HG03520 (cell line): Measurements from ENCODE around the gene ZMYND8.
"Not testable (repeated sequence)": the region's sequence is repeated elsewhere in the genome, so short reads cannot be mapped to it uniquely, and the experiment has no call there.

Experiments used
- ATAC-seq: cut with Tn5 transposase; IDR thresholded peaks from one replicate; pipeline ENCODE4 v1.9.1; 2021; ENCODE audit warnings: mild to moderate bottlenecking, moderate library complexity; ENCODE audit not compliant: unreplicated experiment

ZMYND8 gene

DNA sequence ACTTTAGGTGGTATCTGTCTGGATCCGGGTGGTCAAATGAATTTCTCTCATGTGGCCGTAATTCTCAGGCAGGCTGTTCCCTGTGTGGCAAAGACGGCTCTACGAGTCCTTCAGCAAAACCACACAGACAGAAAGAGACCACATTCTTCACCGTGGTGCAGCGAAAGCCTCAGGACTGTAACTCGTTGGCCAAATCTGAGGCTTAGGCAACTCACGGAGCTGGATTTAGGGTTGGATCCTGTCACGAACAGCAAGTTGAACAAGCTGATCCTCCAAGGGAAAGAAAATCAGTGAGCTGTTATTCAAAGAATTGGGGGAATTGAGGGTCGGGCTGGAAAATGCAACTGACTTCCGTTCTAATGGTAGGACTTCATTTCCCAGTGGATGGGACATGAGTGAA lies 167.4 kb downstream of the ZMYND8 start:
- ATAC-seq: no peak

DNA sequence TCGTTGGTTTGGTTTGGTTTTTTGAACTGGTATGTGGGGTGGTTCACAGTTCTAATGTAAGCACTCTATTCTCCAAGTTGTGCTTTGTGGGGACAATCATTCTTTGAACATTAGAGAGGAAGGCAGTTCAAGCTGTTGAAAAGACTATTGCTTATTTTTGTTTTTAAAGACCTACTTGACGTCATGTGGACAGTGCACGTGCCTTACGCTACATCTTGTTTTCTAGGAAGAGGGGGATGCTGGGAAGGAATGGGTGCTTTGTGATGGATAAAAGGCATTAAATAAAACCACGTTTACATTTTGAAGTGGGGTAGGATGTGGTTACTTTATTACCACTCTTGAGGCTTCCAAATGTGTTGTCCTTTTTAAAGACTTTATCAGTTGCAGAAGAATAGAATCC lies 168.0 kb downstream of the ZMYND8 start:
- ATAC-seq: no peak

DNA sequence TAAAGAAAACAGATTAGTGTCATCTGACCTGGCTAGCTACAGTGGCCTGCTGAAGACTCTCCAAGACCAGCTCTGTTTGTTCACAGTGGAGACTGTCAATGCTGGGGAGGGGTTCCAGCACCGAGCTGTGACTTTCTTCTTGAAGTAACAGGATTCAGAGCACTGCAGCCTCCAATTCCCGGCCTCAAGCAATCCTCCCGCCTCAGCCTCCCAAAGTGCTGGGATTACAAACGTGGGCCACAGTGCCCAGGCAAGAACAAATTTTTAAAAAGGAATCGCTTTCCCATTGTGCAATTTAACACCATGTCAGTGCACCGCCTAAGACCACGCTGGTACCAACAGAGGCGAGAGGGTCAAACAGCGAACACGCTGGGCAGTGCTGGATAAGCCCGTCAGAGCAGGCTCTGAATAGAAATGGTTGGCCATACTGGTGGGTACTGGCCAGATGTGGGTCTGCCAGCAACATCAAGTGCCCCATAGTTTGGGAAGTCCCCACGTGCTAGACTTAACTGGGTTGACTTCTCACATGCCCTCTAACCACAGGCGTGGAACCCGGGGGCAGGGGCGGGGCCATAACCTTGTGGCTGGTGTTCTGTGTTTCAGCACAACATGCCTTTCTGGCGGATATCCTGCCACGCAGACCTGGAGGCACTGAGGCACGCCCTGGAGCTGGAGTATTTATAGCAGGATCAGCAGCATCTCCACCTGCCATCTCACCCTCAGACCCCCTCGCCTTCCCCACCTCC lies 168.9 kb downstream of the ZMYND8 start:
- no peak for ATAC-seq

DNA sequence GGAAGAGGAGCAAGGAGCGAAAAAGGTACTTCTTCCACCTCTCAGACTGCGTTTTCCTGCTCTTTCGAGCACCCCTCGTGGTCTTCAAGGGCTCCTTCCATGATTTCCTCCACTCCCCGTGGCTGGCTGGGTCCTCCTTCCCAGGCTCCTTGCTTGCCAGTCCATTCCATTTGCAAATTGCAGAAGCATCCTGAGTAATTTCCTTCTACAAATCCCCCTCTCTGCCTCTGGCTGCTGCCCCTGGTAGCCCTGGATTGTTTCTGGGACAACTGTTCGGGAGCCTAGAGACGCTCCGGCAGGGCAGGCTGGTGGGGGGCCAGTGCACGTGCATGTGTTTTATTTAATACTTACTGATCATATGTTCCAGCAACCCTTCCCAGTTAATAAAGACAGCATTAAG lies 173.1 kb downstream of the ZMYND8 start:
- ATAC-seq: no peak

DNA sequence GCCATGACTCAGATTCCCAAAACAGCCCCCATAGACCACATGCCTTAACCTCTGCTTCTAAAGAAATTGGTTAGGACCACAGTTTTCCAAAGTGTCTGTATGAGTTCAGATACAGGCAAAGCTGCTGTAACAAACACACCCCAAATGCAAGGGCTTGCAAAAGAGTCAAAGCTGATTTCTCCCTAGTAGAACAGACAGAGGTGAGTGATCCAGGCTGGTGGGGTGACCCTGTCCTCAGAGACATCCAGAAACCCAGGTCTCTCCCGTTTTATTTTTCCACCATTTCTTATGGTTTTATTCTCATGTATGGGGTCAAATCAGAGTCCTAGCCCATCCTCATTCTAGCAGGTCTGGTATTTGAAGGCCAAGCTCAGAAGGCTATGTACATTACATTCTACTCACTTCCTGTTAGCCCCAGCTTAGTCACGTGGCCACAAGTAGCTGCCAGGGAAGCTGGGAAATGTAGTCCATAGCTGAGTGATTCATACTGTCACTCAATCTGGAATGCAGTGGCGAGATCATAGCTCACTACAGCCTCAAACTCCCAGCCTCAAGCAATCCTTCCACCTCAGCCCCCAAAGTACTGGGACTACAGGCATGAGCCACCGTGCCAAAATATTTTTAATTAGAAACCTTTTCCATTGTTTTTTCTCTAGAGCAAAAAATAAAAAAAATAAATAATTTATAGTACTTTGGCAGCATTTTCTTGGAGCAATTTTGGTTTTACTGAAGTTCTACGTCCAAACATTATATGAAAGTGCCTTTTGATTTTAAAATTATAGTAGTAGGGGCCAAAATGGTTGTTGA lies 175.2 kb downstream of the ZMYND8 start:
- ATAC-seq: no peak

DNA sequence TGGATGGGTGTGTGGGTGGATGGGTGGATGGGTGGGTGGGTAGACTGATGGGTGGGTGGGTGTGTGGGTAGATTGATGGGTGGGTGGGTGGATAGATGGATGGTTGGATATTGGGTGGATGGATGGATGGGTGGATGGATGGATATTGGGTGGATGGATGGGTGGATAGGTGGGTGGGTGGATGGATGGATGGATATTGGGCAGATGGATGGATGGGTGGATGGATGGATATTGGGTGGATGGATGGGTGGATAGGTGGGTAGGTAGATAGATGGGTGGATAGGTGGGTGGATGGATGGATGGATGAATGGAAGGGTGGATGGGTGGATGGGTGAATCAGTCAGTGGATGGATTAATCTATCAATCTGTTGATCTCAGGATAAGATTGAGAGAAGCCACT lies 177.2 kb downstream of the ZMYND8 start:
- no peak for ATAC-seq

DNA sequence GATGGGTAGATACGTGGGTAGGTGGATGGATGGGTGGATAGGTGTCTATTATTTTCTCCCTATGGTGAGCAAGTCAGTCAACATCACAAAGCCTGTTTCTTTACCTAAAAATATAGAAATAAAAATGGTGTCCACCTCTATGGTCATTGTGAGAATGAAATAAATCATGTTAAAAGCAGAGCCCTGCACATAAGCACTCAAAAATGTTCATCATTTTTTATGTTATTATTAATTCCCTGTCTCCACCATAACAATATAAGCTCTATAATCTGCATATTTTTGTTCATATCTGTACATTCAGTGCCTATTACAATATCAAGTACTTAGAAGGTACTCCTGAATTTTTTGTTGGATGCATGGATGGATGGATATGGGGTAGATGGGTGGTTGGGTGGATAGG lies 177.6 kb downstream of the ZMYND8 start:
- no peak for ATAC-seq

DNA sequence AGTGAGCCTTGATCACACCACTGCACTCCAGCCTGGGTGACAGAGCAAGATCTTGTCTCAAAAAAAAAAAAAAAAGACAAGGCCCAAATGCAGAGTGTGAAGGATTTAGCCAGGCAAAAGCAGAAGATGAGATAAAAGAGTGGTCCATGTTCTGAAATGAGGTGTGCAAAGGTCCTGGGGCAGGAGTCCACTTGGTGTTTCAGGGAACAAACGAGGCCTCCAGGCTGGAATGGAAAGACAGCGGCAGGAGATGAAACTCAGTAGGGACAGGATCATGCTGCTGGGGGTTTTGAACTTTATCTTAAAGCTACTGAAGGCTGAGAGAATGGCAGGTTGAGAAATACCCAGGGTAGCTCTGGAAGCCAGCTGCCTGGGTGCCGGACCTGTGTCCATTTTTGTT lies 178.2 kb downstream of the ZMYND8 start:
- no peak for ATAC-seq

DNA sequence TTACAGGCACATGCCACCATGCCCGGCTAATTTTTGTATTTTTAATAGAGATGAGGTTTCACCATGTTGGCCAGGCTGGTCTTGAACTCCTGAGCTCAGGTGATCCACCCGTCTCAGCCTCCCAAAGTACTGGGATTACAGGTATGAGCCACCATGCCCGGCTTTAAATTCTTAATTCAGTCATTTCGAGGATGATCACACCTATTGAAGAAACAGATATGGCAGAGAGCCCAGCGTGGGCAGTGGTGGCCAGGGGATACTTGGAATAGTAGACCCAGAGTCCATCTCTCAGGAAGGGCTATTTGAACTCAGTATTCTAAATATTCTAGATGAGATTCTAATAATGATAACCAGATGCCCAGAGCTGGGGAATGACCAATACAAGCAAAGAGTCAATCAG lies 180.3 kb downstream of the ZMYND8 start:
- not testable (repeated sequence) for ATAC-seq

DNA sequence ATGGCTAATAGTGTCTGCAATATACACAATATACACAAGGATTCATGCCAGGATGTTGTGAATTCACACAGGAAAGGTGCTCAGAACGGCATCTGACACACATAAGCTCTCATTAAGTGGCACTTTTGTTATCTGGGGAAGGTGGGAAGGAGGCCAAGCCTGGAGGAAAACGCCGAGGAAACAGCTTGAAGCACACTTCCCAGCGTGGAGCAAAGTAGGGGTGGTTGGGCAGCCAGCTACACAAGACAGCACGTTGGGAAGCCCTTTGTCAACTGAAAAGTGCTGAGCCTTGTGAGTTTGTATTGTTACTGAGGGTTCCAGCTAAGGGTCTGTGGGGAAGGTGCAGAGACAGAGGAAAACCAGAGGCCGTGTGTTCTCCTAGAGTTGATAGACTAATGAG lies 181.0 kb downstream of the ZMYND8 start:
- no peak for ATAC-seq

DNA sequence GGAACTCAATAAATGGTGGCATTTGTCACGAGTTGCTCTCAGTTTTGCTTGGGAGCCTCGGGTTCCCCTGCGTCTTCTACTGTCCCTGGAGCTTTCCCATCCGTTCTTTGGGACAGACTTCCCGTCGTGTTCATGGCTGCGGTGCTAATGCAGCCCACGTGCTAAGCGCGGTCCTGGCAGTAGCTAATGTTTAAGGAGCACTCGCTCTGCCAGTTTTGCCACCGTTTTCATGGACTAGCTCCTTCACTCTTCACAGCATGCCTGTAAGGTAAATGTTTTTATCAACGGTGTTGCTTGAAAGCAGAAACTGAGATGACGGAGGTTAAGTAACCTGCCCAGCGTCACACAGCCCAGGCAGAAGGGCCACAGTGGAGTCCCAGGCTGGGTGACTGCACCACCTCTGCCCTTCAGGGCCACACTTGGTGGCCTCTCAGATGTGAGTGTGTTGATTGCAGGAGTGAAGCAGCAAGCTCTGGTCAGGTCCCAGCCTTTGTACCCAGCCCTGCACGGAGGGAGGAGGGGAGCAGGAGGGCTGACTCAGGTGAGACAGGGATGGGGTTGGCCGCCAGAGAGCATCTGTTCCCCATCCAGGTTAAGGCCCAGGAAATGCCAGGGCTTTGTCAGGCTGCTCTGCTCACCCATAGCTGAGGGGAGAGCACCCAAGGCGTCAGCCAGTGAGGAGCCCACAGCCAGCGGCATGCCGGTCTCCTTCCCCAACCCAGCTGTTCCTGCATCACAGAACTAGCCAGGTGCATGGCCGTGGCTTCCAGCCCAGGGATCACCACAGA lies 181.8 kb downstream of the ZMYND8 start:
- ATAC-seq: no peak

DNA sequence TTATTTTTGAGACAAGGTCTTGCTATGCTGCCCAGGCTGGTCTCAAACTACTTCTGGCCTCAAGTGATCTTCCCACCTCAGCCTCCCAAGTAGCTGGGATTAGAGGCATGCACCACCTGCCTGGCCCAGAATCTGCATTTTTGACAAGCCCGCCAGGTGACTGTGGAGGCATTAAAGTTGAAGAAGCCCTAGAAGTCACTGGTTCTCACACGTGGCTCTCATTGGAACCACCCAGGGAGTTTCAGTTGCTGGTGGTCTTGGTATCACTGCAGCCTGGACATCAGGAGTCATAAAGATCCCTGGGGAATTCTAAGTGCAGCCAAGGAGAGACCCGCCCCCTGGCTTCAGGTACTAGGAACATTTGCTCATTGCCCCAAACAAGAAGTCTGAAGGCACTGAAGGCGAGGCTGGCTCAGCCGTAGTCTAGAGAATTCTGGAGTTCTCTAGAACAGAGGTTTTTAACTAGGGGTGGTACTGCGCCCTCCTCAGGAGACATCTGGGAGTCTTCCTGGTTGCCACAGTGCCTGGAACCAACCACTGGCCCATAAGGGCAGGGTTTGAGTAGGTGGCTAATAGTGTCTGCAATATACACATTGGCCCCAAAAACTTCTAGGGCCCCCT lies 182.8 kb downstream of the ZMYND8 start:
- no peak for ATAC-seq

DNA sequence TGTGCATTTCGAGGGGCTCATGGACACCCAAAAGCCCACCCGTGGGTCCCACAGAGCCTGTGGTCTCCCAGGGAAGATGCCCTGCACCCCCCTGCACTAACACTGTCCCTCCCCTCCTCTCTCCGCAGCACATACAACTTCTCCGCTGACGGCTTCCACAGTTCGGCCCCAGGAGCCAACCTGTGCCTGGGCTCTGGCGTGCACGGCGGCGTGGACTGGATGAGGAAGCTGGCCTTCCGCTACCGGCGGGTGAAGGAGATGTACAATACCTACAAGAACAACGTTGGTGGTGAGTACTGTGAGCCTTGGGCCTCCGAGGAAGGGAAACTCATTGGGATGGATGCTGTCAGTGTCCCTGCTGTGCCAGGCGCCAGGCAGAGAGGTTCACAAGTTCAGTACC lies 183.9 kb downstream of the ZMYND8 start:
- ATAC-seq: no peak

DNA sequence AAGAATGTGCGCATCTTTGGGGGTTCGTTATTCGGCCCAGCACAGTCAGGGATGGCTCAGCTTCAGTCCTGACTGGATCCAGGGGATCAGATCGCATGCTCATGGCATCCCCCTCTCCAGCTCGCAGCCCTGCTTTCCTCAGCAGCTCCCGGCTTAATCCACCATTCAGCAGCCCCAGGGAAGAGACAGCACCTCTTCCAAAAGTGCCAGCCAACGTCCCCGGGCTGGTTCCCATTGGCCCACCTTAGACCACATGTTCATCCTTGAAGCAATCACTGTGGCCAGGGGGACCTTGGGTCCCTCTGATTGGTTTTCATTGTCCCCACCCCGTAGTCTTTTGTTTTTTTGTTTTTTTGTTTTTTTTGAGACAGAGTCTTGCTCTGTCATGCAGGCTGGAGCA lies 188.7 kb downstream of the ZMYND8 start:
- ATAC-seq: no peak

DNA sequence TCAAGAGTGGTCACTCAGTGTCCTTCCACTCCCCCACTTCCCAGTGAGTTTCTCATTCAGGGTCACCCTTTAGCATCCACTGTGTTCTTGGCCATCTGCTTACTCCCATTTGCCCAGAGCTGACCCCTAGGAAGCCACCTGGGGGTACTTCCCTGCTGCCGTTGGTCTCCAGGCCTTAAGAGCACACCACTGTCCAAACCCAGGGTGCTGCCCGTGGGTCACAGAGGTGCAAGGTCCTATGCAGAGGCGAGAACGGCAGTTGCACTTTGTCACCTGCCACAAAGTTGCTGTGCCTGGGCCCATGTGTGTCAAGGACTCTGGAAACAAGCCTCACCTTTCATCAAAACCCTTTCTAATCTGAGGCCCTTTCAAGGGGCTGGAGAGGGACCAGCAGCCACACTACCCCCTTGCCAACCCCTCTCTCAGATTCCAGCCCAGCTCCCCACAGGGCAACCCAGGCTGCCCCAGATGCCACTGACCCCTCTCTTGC lies 191.1 kb downstream of the ZMYND8 start:
- ATAC-seq: no peak

DNA sequence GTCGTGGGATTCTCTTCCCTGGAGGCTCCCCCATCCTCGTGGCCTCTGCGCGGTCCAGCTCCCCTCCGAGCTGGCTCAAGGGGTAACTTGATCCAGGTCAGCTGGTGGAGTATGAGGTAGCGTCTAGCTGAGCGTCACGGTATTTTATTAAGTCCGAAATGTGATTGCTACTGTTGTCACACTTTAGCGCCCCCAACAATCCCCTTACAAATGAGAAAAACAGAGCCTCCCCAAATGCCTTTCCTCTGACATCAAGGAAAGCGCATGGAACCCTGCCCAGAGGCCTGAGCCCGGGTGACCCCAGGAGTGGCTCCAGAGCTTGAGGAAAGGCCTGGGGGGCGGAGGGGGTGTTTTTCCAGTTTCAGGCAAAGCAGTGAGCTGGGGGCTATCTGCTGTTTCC lies 192.4 kb downstream of the ZMYND8 start:
- no peak for ATAC-seq

DNA sequence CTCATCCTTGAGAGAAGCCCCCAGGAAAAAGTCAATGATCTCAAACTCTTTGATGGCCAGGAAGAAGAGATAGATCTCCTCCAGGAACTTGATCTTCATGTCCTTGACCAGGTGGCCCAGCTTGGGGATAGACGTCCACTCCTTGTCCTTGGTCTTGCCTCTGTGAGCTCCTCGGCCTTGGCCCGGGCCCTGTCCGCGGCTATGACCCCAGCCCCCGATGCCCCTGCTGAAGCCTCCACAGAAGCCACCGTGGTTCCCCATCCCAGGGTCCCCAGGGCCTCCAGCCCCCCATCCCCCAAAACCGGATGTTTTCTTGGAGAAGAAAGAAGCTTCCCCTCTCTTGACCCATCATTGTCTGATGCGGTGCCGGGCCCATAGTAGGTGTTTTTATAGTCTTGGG lies 195.1 kb downstream of the ZMYND8 start:
- ATAC-seq: no peak

DNA sequence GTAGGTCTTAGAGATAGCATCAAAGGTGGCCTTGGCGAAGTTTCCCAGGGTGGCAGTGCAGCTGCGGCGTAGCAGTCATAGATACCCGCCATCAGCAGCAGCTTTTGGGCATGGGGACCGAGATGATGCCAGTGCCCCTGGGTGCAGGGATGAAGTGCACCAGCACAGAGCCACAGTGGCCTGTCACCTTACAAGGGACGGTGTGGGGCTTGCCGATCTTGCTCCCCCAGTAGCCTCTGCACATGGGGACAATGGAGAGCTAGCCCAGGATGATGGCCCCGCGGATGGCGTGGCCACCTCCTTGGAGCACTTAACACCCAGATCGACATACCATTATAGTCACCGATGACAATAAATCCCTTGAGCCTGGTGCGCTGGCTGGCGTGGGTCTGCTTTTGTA lies 195.5 kb downstream of the ZMYND8 start:
- ATAC-seq: no peak

DNA sequence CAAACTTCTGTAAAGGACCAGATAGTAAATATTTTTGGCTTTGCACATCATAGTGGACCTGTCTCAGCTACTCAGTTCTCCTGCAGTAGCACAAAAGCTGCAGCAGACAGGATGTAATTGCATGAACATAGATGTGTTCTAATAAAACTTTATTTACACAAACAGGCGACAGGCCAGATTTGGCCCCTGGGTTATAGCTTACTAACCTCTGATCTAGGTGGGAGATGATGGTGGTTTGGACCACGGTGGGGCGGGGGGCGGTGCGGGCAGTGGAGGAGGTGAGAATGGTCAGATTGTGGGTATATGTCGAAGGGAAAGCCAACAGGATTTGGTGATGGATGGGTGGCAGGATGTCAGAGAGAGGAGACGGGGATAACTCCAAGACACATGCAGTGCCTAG lies 196.3 kb downstream of the ZMYND8 start:
- no peak for ATAC-seq
